GM12874 (cell line): Measurements from ENCODE around the gene TBC1D14.

ENCODE experiments used
- CTCF ChIP-seq: IDR thresholded peaks from 2 replicates; pipeline ENCODE4 v1.5.1; 2011; ENCODE audit warnings: low read depth, mild to moderate bottlenecking, control low read depth, low read length, moderate library complexity; ENCODE audit not compliant: insufficient read depth

The TBC1D14 gene

GRCh38 chr4:7077371-7077770 lies 167.7 kb downstream of the TBC1D14 start:
- no peak for TF ChIP-seq CTCF

- no peak for TF ChIP-seq CTCF
Observed at GRCh38 chr4:7078025-7078424, 168.4 kb downstream of the TBC1D14 start.
